ENCODE measurements around the gene SLC25A20.

Gene SLC25A20

DNA sequence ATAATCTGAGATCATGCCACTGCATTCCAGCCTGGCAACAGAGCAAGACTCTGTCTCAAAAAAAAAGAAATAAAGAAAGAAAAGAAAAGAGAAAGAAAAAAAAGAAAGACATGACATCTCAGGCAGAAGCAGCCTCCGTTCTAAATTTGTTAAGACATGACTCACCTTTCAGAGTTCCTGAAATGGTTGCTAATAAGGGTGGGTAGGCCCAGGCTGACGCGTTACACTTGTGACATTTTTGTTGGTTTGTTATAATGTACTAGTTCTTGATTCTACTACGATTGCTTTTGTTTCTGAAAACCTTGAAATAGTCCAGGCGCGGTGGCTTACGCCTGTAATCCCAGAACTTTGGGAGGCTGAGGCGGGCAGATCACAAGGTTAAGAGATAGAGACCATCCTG, 21.0 kb downstream of the SLC25A20 start:
- H3K4me1 ChIP-seq = no peaks in the 10 kb centered on the region
- no peaks in the 10 kb centered on the region for H3K36me3 ChIP-seq (ENCODE audit: control insufficient read depth, insufficient read depth, low read length)
- no peak overlapping the region for H3K9ac ChIP-seq
- no peak overlapping the region for H3K27ac ChIP-seq
- H3K27me3 ChIP-seq (ENCODE audit: control insufficient read depth, insufficient read depth, low read length) = no peaks in the 10 kb centered on the region
- H2AFZ ChIP-seq = no peak overlapping the region
- no peaks in the 10 kb centered on the region for H3K79me2 ChIP-seq
- TF ChIP-seq CTCF (IDR thresholded peaks at IDR 0.05) = no peak
- H3K4me2 ChIP-seq (ENCODE audit: low read length) = no peak overlapping the region
- H3K4me3 ChIP-seq (ENCODE audit: low read depth, low read length) = no peak overlapping the region
- no peaks in the 10 kb centered on the region for H3K9me3 ChIP-seq (ENCODE audit: control insufficient read depth, low read length)

- Histone ChIP-seq H3K79me2 (peaks cover 3% of the 10 kb centered on the region), H3K27me3 (ENCODE audit: control insufficient read depth, insufficient read depth, low read length) (no peaks in the 10 kb centered on the region), H3K9ac (no peak overlapping the region), H3K4me1 (no peaks in the 10 kb centered on the region), H3K4me3 (ENCODE audit: low read depth, low read length) (no peak overlapping the region), H3K4me2 (ENCODE audit: low read length) (no peak overlapping the region), H3K27ac (no peak overlapping the region), H2AFZ (no peak overlapping the region), H3K36me3 (ENCODE audit: control insufficient read depth, insufficient read depth, low read length) (no peaks in the 10 kb centered on the region), H3K9me3 (ENCODE audit: control insufficient read depth, low read length) (no peaks in the 10 kb centered on the region)
- no peak for TF ChIP-seq CTCF (IDR thresholded peaks at IDR 0.05)
These were observed 35.6 kb downstream of the SLC25A20 start for GRCh38 chr3:48863122-48863521.

DNA sequence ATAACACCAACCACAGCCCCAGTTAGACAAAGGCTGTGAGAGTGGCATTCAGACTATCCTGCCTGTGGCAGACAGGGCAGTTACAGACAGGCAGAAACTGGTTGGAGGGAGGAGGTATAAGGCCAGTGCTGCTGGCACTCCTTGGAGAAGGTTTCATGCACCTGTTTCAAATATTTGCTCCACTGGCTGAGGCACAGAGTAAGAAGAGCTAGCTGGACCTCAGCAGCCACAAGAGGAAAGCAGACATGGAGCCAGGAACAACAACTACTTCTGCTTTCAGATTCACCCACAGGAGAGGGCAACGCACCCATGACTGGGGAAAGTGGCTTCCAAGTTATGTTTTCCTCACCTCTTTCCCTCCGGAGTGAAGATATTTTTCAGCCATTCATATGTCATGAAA, 39.5 kb downstream of the SLC25A20 start:
- H3K4me1 ChIP-seq = no peaks in the 10 kb centered on the region
- no peak overlapping the region for H3K4me2 ChIP-seq (ENCODE audit: low read length)
- no peaks in the 10 kb centered on the region for H3K36me3 ChIP-seq (ENCODE audit: control insufficient read depth, insufficient read depth, low read length)
- TF ChIP-seq CTCF (IDR thresholded peaks at IDR 0.05) = no peak
- H3K27ac ChIP-seq = no peak overlapping the region
- no peak overlapping the region for H3K4me3 ChIP-seq (ENCODE audit: low read depth, low read length)
- no peaks in the 10 kb centered on the region for H3K27me3 ChIP-seq (ENCODE audit: control insufficient read depth, insufficient read depth, low read length)
- no peaks in the 10 kb centered on the region for H3K9me3 ChIP-seq (ENCODE audit: control insufficient read depth, low read length)
- no peak overlapping the region for H3K9ac ChIP-seq
- peaks cover 3% of the 10 kb centered on the region for H3K79me2 ChIP-seq
- no peak overlapping the region for H2AFZ ChIP-seq

GRCh38 chr3:48858709-48859108, 40.0 kb downstream of the SLC25A20 start:
- H3K4me2 ChIP-seq (ENCODE audit: low read length) = no peak overlapping the region

More at GRCh38 chr3:48858709-48859108, 40.0 kb downstream of the SLC25A20 start:
- Histone ChIP-seq H3K4me1 (no peaks in the 10 kb centered on the region), H3K4me3 (ENCODE audit: low read depth, low read length) (no peak overlapping the region), H2AFZ (no peak overlapping the region), H3K36me3 (ENCODE audit: control insufficient read depth, insufficient read depth, low read length) (no peaks in the 10 kb centered on the region), H3K27ac (no peak overlapping the region), H3K79me2 (peaks cover 3% of the 10 kb centered on the region), H3K9ac (no peak overlapping the region), H3K27me3 (ENCODE audit: control insufficient read depth, insufficient read depth, low read length) (no peaks in the 10 kb centered on the region), H3K9me3 (ENCODE audit: control insufficient read depth, low read length) (no peaks in the 10 kb centered on the region)
- no peak for TF ChIP-seq CTCF (IDR thresholded peaks at IDR 0.05)
